HepG2 (cell line): ENCODE results near the gene LIPH. TPM values are rescaled to one million over a fixed set of nuclear protein-coding genes. Genes with fewer than 3 reads are reported as not detected.

ENCODE experiments used
- IKZF4 ChIP-seq: sonication (generic); formaldehyde crosslinking; IDR thresholded peaks from 2 replicates; pipeline ENCODE4 v1.5.1; 2020; ENCODE audit warnings: borderline replicate concordance, mild to moderate bottlenecking, low read depth, missing genetic modification reagents; ENCODE audit errors: not compliant biosample characterization
- NRL ChIP-seq: sonication (generic); formaldehyde crosslinking; IDR thresholded peaks from 2 replicates; pipeline ENCODE4 v1.5.0; 2020; ENCODE audit warnings: missing genetic modification reagents, mild to moderate bottlenecking, moderate library complexity, borderline replicate concordance
- SIN3B ChIP-seq: fragments of 150-350 bp; IDR thresholded peaks from 2 replicates; pipeline ENCODE4 v1.6.1; 2014; ENCODE audit warnings: low read length
- SPEN ChIP-seq: sonication (generic); formaldehyde crosslinking; IDR thresholded peaks from 2 replicates; pipeline ENCODE4 v1.5.1; 2020; ENCODE audit warnings: low read depth, mild to moderate bottlenecking, missing genetic modification reagents
- SRF ChIP-seq: IDR thresholded peaks from 2 replicates; pipeline ENCODE4 v1.6.1; 2011; ENCODE audit warnings: mild to moderate bottlenecking, low read depth, low read length, moderate library complexity
- TMF1 ChIP-seq: sonication (generic); formaldehyde crosslinking; IDR thresholded peaks from 2 replicates; pipeline ENCODE4 v1.8.1; 2022; ENCODE audit warnings: low read depth, missing genetic modification reagents
- ZFP90 ChIP-seq: sonication (generic); formaldehyde crosslinking; IDR thresholded peaks from 2 replicates; pipeline ENCODE4 v1.8.0; 2022; ENCODE audit warnings: missing genetic modification reagents, mild to moderate bottlenecking, inconsistent platforms, borderline replicate concordance
- ZMAT5 ChIP-seq: sonication (generic); formaldehyde crosslinking; IDR thresholded peaks from 2 replicates; pipeline ENCODE4 v1.5.0; 2020; ENCODE audit warnings: mild to moderate bottlenecking, low read depth, missing genetic modification reagents, borderline replicate concordance
- ZNF318 ChIP-seq: sonication (generic); formaldehyde crosslinking; IDR thresholded peaks from 2 replicates; pipeline ENCODE4 v1.4.0; 2020; ENCODE audit warnings: mild to moderate bottlenecking, missing genetic modification reagents
- polyA plus RNA-seq, 8 experiments: library from polyadenylated mRNA; depleted of rRNA in 3 of 8; stranded (reverse) in 7 of 8; unstranded in 1 of 8; fragments of >200 nt; fragmentation: Illumina TruSeq in 4 of 8; extraction: Trizol in 4 of 8; gene quantifications; 2 replicates each; pipeline versions ENCODE4 v1.2.1 to v1.2.3, GENCODE V29; 2011 to 2016; ENCODE audit warnings: low read depth in 4 of 8, missing spikeins in 1 of 8, mixed read lengths in 1 of 8; ENCODE audit not compliant: insufficient read depth in 1 of 8
- total RNA-seq, 5 experiments: library from RNA; depleted of rRNA; stranded (reverse); fragments of >200 nt; fragmentation: Illumina TruSeq; extraction: Trizol; gene quantifications; 2 replicates each; pipeline ENCODE4 v1.2.3, GENCODE V29; 2016; ENCODE audit warnings: low read depth in 1 of 5
- TF ChIP-seq, protein P1 (sequence below): sonication (generic); formaldehyde crosslinking; IDR thresholded peaks from 2 replicates; pipeline ENCODE4 v1.4.0; 2020; ENCODE audit warnings: missing genetic modification reagents, borderline replicate concordance
- TF ChIP-seq, protein P2 (sequence below): sonication (generic); formaldehyde crosslinking; IDR thresholded peaks from 2 replicates; pipeline ENCODE4 v1.4.0; 2020; ENCODE audit warnings: missing genetic modification reagents

The LIPH gene
- total and polyA plus RNA-seq, 2 of the 13 experiments (the other 11 are each of a cell fraction or from before 2014, with no cell fraction given), result 0.09 to 0.34 TPM

DNA sequence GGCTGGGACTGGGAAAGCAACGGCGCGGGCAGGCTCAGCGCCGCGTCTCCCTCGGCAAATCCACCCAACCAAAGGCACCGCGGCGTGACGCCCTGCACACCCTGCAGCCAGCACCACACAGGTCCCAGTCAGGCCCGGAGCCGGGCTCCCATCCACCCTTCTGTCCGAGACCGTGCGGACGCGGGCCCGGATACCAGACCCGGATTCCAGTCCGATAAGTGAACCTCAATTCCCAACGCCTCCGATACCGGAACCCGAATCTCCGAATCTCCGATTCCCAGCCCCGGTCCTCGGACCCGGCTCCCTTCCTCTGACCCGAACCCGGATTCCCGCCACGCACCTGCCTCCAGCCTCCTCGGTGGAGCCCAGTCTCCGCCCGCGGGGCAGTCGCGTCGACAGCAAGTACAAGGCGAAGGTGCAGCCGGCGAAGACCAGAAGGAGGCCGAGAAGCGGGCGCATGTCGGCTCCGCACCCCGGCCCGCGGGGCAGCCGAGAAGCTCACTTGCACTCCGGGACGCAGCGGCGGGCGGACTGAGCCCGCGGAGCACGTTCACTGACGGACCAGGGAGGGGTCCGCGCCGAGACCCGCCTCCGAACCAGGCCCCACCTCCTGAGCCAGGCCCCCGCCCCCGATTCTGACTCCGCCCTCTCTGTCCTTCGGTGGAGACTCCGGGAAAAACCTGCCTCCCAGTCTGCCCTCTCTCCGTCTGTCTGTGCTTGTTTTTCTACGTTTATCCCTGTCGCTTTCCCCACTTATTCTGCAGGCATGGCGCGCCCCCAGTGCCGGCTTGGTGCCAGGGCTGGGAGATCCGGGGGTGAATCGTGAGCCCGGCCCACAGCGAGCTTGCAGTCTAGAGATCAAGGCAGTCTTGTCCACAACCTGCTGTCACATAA, 53.6 kb downstream of the LIPH start, which contains the start of gene TMEM41A (continued):
- peak; percentile 74; the same call in 1 of the 2 replicates for TF ChIP-seq TMF1 (CRISPR knock-in tag)
- peak; percentile 92; the same call in 1 of the 2 replicates for TF ChIP-seq NRL
- peak; percentile 86 for TF ChIP-seq IKZF4
- TF ChIP-seq ZFP90, result 0 out of 2 replicates have a peak, but pooled peaks have one; percentile 23
- peak; percentile 97 for TF ChIP-seq SIN3B
- no peak for TF ChIP-seq ZNF318 (CRISPR knock-in tag)
- TF ChIP-seq, protein P1, sequence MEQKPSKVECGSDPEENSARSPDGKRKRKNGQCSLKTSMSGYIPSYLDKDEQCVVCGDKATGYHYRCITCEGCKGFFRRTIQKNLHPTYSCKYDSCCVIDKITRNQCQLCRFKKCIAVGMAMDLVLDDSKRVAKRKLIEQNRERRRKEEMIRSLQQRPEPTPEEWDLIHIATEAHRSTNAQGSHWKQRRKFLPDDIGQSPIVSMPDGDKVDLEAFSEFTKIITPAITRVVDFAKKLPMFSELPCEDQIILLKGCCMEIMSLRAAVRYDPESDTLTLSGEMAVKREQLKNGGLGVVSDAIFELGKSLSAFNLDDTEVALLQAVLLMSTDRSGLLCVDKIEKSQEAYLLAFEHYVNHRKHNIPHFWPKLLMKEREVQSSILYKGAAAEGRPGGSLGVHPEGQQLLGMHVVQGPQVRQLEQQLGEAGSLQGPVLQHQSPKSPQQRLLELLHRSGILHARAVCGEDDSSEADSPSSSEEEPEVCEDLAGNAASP, result peak; percentile 69; the same call in 1 of the 2 replicates
- TF ChIP-seq, protein P2, sequence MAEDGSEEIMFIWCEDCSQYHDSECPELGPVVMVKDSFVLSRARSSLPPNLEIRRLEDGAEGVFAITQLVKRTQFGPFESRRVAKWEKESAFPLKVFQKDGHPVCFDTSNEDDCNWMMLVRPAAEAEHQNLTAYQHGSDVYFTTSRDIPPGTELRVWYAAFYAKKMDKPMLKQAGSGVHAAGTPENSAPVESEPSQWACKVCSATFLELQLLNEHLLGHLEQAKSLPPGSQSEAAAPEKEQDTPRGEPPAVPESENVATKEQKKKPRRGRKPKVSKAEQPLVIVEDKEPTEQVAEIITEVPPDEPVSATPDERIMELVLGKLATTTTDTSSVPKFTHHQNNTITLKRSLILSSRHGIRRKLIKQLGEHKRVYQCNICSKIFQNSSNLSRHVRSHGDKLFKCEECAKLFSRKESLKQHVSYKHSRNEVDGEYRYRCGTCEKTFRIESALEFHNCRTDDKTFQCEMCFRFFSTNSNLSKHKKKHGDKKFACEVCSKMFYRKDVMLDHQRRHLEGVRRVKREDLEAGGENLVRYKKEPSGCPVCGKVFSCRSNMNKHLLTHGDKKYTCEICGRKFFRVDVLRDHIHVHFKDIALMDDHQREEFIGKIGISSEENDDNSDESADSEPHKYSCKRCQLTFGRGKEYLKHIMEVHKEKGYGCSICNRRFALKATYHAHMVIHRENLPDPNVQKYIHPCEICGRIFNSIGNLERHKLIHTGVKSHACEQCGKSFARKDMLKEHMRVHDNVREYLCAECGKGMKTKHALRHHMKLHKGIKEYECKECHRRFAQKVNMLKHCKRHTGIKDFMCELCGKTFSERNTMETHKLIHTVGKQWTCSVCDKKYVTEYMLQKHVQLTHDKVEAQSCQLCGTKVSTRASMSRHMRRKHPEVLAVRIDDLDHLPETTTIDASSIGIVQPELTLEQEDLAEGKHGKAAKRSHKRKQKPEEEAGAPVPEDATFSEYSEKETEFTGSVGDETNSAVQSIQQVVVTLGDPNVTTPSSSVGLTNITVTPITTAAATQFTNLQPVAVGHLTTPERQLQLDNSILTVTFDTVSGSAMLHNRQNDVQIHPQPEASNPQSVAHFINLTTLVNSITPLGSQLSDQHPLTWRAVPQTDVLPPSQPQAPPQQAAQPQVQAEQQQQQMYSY (CRISPR knock-in tag), result no peak
- TF ChIP-seq ZMAT5 (CRISPR knock-in tag), result no peak
- TF ChIP-seq SPEN (CRISPR knock-in tag), result peak; percentile 99
- TF ChIP-seq SRF, result peak; percentile 53; the same call in 1 of the 2 replicates
